H1 (cell line): ENCODE data around the gene FANCI. TPM values are rescaled to one million over a fixed set of nuclear protein-coding genes. Genes with fewer than 3 reads are reported as not detected.
A peak's percentile ranks its signal among the peaks of the same experiment; 100 is the strongest.

Experiments used
- CTCF ChIA-PET: fragments of 300-600 bp; sonication (Branson Sonifier 250); formaldehyde crosslinking; loops from one replicate; lab custom pipeline; 2021; ENCODE audit not compliant: partially characterized antibody; lab: Charles Lee
- POLR2A ChIA-PET: fragments of 300-600 bp; sonication (Branson Sonifier 250); formaldehyde crosslinking; loops from one replicate; lab custom pipeline; 2021; ENCODE audit warnings: inconsistent platforms; ENCODE audit not compliant: partially characterized antibody; lab: Charles Lee
- DNase-seq, 2 experiments: peaks; one replicate each; pipeline versions ENCODE4 v3.0.0 to v3.0.0-alpha.2; 2010 to 2022; ENCODE audit warnings: low spot score in 2 of 2, low read depth in 1 of 2, mixed read lengths in 1 of 2
- FAIRE-seq: peaks from 2 replicates; lab custom pipeline; 2011; peaks lifted over from hg19 to GRCh38; lab: Jason Lieb, UNC
- H2AFZ ChIP-seq: 2 replicates; pipeline ENCODE4 v1.8.1; 2012; ENCODE audit warnings: low read length, inconsistent platforms
- H2AK5ac ChIP-seq: 2 replicates; pipeline ENCODE4 v1.6.1; 2013; ENCODE audit warnings: low read depth, low read length
- H2BK120ac ChIP-seq: replicated peaks from 2 replicates; pipeline ENCODE3; 2013; ENCODE audit warnings: low read depth, low read length, inconsistent platforms
- H2BK12ac ChIP-seq: 2 replicates; pipeline ENCODE4 v1.6.1; 2013; ENCODE audit warnings: low read depth, low read length
- H2BK15ac ChIP-seq: 2 replicates; pipeline ENCODE4 v1.6.1; 2013; ENCODE audit warnings: low read length
- H2BK20ac ChIP-seq: 2 replicates; pipeline ENCODE4 v1.6.1; 2013; ENCODE audit warnings: low read length
- H2BK5ac ChIP-seq: 2 replicates; pipeline ENCODE4 v1.6.1; 2013; ENCODE audit warnings: low read depth, low read length
- H3K14ac ChIP-seq: 2 replicates; pipeline ENCODE4 v1.6.1; 2013; ENCODE audit warnings: inconsistent platforms; ENCODE audit not compliant: insufficient read length
- H3K18ac ChIP-seq: 2 replicates; pipeline ENCODE4 v1.6.1; 2013; ENCODE audit warnings: low read length; ENCODE audit errors: extremely low read depth
- H3K23ac ChIP-seq: 2 replicates; pipeline ENCODE4 v1.6.1; 2013; ENCODE audit warnings: inconsistent platforms; ENCODE audit not compliant: insufficient read length
- H3K23me2 ChIP-seq: 2 replicates; pipeline ENCODE4 v1.6.1; 2013; ENCODE audit warnings: low read depth, low read length
- H3K27ac ChIP-seq: 2 replicates; pipeline ENCODE4 v1.6.1; 2011; ENCODE audit warnings: low read depth, low read length, inconsistent platforms
- H3K27me3 ChIP-seq, 4 experiments: replicated peaks in 1 of 4; 1 replicate in 1 of 4; 2 replicates in 3 of 4; pipeline versions ENCODE4 v1.6.1 to v1.8.1; 2011 to 2013; ENCODE audit warnings: low read length in 3 of 4, mild to moderate bottlenecking in 3 of 4, inconsistent platforms in 2 of 4, mixed read lengths in 2 of 4, moderate library complexity in 1 of 4; ENCODE audit not compliant: control insufficient read depth in 3 of 4, insufficient read depth in 3 of 4; ENCODE audit errors: extremely low read depth in 1 of 4
- H3K36me3 ChIP-seq, 4 experiments: 2 replicates each; pipeline versions ENCODE4 v1.6.1 to v1.8.1; 2011 to 2013; ENCODE audit warnings: mild to moderate bottlenecking in 4 of 4, low read length in 3 of 4, moderate library complexity in 2 of 4, control low read depth in 1 of 4, inconsistent platforms in 1 of 4; ENCODE audit not compliant: insufficient read depth in 4 of 4, control insufficient read depth in 2 of 4
- H3K4ac ChIP-seq: replicated peaks from 2 replicates; pipeline ENCODE3; 2013; ENCODE audit warnings: low read length, low read depth, mixed read lengths, inconsistent platforms; ENCODE audit not compliant: insufficient read length
- H3K4me1 ChIP-seq, 4 experiments: replicated peaks in 1 of 4; 1 replicate in 1 of 4; 2 replicates in 3 of 4; pipeline versions ENCODE4 v1.6.1 to v1.8.1; 2011 to 2013; ENCODE audit warnings: low read length in 3 of 4, inconsistent platforms in 2 of 4, mixed read lengths in 1 of 4; ENCODE audit not compliant: insufficient read depth in 4 of 4, control insufficient read depth in 3 of 4
- H3K4me2 ChIP-seq, 2 experiments: 2 replicates each; pipeline versions ENCODE4 v1.6.1 to v1.8.1; 2011 to 2013; ENCODE audit warnings: low read depth in 2 of 2, low read length in 2 of 2, control low read depth in 1 of 2, inconsistent platforms in 1 of 2, mild to moderate bottlenecking in 1 of 2; ENCODE audit not compliant: insufficient read depth in 1 of 2
- H3K4me3 ChIP-seq, 4 experiments: fragments of 200-600, 300-600 bp in 1 of 4; sonication (generic), shearing (Covaris generic), sonication (Bioruptor Twin) in 1 of 4; 2 replicates each; pipeline versions ENCODE4 v1.5.1 to v1.8.1; 2011 to 2016; ENCODE audit warnings: low read length in 4 of 4, low read depth in 3 of 4, control low read depth in 2 of 4, inconsistent platforms in 2 of 4, mild to moderate bottlenecking in 2 of 4, mixed read lengths in 1 of 4, moderate library complexity in 1 of 4; ENCODE audit not compliant: insufficient read depth in 2 of 4; ENCODE audit errors: extremely low read depth in 1 of 4
- H3K56ac ChIP-seq: replicated peaks from 2 replicates; pipeline ENCODE3; 2013; ENCODE audit warnings: low read depth, mild to moderate bottlenecking, mixed read lengths, low read length, inconsistent platforms; ENCODE audit not compliant: insufficient read length
- H3K79me1 ChIP-seq: 2 replicates; pipeline ENCODE4 v1.6.1; 2013; ENCODE audit warnings: low read depth, low read length, control low read depth
- H3K79me2 ChIP-seq, 2 experiments: 2 replicates each; pipeline versions ENCODE4 v1.6.1 to v1.8.1; 2012 to 2013; ENCODE audit warnings: low read length in 2 of 2, mild to moderate bottlenecking in 2 of 2, inconsistent platforms in 1 of 2; ENCODE audit not compliant: insufficient read depth in 2 of 2, control insufficient read depth in 1 of 2
- H3K9ac ChIP-seq, 4 experiments: replicated peaks in 1 of 4; 1 replicate in 1 of 4; 2 replicates in 3 of 4; pipeline versions ENCODE4 v1.6.1 to v1.8.1; 2011 to 2013; ENCODE audit warnings: low read depth in 3 of 4, low read length in 3 of 4, control low read depth in 2 of 4, mild to moderate bottlenecking in 2 of 4, moderate library complexity in 2 of 4, inconsistent platforms in 1 of 4; ENCODE audit errors: extremely low read depth in 1 of 4
- H3K9me3 ChIP-seq, 2 experiments: 2 replicates each; pipeline versions ENCODE4 v1.6.1 to v1.8.1; 2012 to 2013; ENCODE audit warnings: mild to moderate bottlenecking in 2 of 2, moderate library complexity in 2 of 2, control low read depth in 1 of 2, inconsistent platforms in 1 of 2, low read depth in 1 of 2, low read length in 1 of 2, mixed read lengths in 1 of 2; ENCODE audit not compliant: insufficient read depth in 2 of 2
- H4K20me1 ChIP-seq, 2 experiments: replicated peaks in 1 of 2; 2 replicates each; pipeline versions ENCODE3 to v1.8.1; 2011 to 2013; ENCODE audit warnings: inconsistent platforms in 2 of 2, low read length in 2 of 2, mild to moderate bottlenecking in 1 of 2; ENCODE audit not compliant: insufficient read depth in 2 of 2, control insufficient read depth in 1 of 2
- H4K5ac ChIP-seq: 2 replicates; pipeline ENCODE4 v1.6.1; 2013; ENCODE audit warnings: low read length, low read depth, mixed read lengths, inconsistent platforms; ENCODE audit not compliant: insufficient read length
- H4K8ac ChIP-seq: 2 replicates; pipeline ENCODE4 v1.8.0; 2013; ENCODE audit warnings: mild to moderate bottlenecking, moderate library complexity, low read length, inconsistent platforms; ENCODE audit not compliant: insufficient read depth; ENCODE audit errors: extremely low read depth
- H4K91ac ChIP-seq: replicated peaks from 2 replicates; pipeline ENCODE3; 2013; ENCODE audit warnings: low read length, mixed read lengths, inconsistent platforms; ENCODE audit not compliant: insufficient read length
- POLR2A ChIP-seq, 2 experiments: IDR thresholded peaks; 1 replicate in 1 of 2; 2 replicates in 1 of 2; pipeline ENCODE4 v1.6.1; 2011; ENCODE audit warnings: low read depth in 2 of 2, low read length in 2 of 2, mild to moderate bottlenecking in 2 of 2; ENCODE audit errors: control extremely low read depth in 1 of 2
- SAP30 ChIP-seq: fragments of 300-600 bp; sonication (generic); IDR thresholded peaks from 2 replicates; pipeline ENCODE4 v1.7.1; 2012; ENCODE audit warnings: low read length, moderate library complexity, mild to moderate bottlenecking, inconsistent platforms; ENCODE audit not compliant: insufficient read depth, insufficient replicate concordance
- WGBS, 2 experiments: shearing (Covaris generic) in 1 of 2; methylation state at CpG; one replicate each; pipeline versions ENCODE4 v1.1.6 to v1.1.7; 2013 to 2015; ENCODE audit warnings: low lambda C conversion rate in 2 of 2, mixed read lengths in 2 of 2, inconsistent platforms in 1 of 2, low coverage in 1 of 2, missing lambda C conversion rate in 1 of 2; ENCODE audit not compliant: insufficient replicate concordance in 2 of 2, insufficient coverage in 1 of 2, insufficient read length in 1 of 2; ENCODE audit errors: extremely low coverage in 1 of 2, missing lambda C conversion rate in 1 of 2; 5-methylcytosine and 5-hydroxymethylcytosine counted together
- polyA plus RNA-seq, 7 experiments: library from polyadenylated mRNA; depleted of rRNA in 3 of 7; stranded (reverse) in 5 of 7; unstranded in 2 of 7; fragments of >200 nt in 5 of 7; fragments of 200-250 nt in 2 of 7; gene quantifications; 1 replicate in 5 of 7; 2 replicates in 1 of 7; 4 replicates in 1 of 7; pipeline versions ENCODE4 v1.2.1 to v1.2.3, GENCODE V29; 2011 to 2013; ENCODE audit warnings: missing spikeins in 2 of 7, mixed read lengths in 2 of 7
- total RNA-seq: library from RNA; stranded (reverse); fragmentation: NEBNext Ultra II Directional; extraction: Animal tissue kit (Norgen Biotek cat#: 25700); gene quantifications from 2 replicates; pipeline ENCODE4 v1.2.1, GENCODE V29; 2021

Gene FANCI
- total and polyA plus RNA-seq, 2 of the 8 experiments (the other 6 are each of a cell fraction or from before 2014, with no cell fraction given) = 37.8 to 115 TPM

DNA sequence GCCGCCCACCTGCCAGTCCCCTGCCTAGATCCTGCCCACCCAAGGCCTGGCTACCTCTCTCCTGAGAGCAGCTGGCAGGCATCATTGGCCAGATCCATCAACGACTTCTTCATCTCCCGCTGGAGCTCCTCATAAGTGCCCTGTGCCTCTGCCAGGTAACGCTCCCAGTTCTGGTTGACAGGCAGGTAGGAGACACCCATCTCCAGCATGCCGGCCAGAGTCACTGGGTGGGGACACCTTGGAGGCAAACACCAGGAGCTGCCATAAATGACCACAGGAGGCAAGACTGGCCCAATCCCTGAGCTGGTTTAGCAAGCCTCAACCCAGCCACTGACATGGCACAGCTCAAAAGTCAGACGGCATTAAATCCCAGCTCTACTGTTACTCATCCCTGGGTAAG lies 83.3 kb downstream of the FANCI start:
- CTCF ChIA-PET = interaction anchor here (0.9 to 2.0 kb wide), 3 partner anchors 15 to 120 kb away, joined by 3 to 4 read pairs (median 3); no protein-coding TSS in a partner anchor
- no peak for TF ChIP-seq SAP30
- TF ChIP-seq POLR2A (IDR thresholded peaks at IDR 0.05; ENCODE audit: control extremely low read depth in 1 of 2, low read depth in 2 of 2, low read length in 2 of 2) = 0 out of 3 replicates have a peak, but pooled peaks of 1 of the 2 experiments have one; percentile 2
- TF ChIP-seq, all 59 proteins: peak for 1
- 94% methylated on average over 6 of the region's 6 CpGs; no CpG with 5 or more reads in 1 of the 2 experiments for WGBS, 2 experiments

More for the DNA sequence above, 83.3 kb downstream of the FANCI start:
- no peaks in the 10 kb centered on the region for H3K27me3 ChIP-seq
- no peak overlapping the region for H3K56ac ChIP-seq
- no peak overlapping the region for H4K91ac ChIP-seq
- no peak overlapping the region for H2BK12ac ChIP-seq
- H3K4me1 ChIP-seq = peaks cover 0 to 3% (median 0%) of the 10 kb centered on the region in 4 experiments; a peak in 2 of 7 replicates
- H3K79me2 ChIP-seq = peaks cover 0 to 13% of the 10 kb centered on the region in 2 experiments; a peak in 2 of 4 replicates
- H3K4me2 ChIP-seq = no peak overlapping the region
- no peak overlapping the region for H2AFZ ChIP-seq
- H3K79me1 ChIP-seq = peaks cover 8% of the 10 kb centered on the region
- no peak overlapping the region for H2BK120ac ChIP-seq
- H3K23ac ChIP-seq = no peak overlapping the region
- POLR2A ChIA-PET = interaction anchor here (1.1 to 20.0 kb wide), 3 partner anchors 13 to 26 kb away, joined by 3 to 250 read pairs (median 5); no protein-coding TSS in a partner anchor
- peaks cover 76 to 97% (median 91%) of the 10 kb centered on the region in 4 experiments for H3K36me3 ChIP-seq
- no peak overlapping the region for H3K14ac ChIP-seq
- no peak overlapping the region for H3K4me3 ChIP-seq
- no peak overlapping the region for H4K5ac ChIP-seq
- H3K9me3 ChIP-seq = no peaks in the 10 kb centered on the region
- H3K18ac ChIP-seq = no peak overlapping the region
- no peaks in the 10 kb centered on the region; the same call in 1 of the 2 replicates for H3K23me2 ChIP-seq
- no peak overlapping the region for H3K9ac ChIP-seq
- H4K20me1 ChIP-seq = peaks cover 10 to 39% of the 10 kb centered on the region in 2 experiments
- H4K8ac ChIP-seq = no peak overlapping the region
- DNase-seq (no peak), FAIRE-seq (no peak)
- no peak overlapping the region for H2BK20ac ChIP-seq
- H2AK5ac ChIP-seq = no peak overlapping the region
- no peak overlapping the region for H3K27ac ChIP-seq
- H2BK5ac ChIP-seq = no peak overlapping the region
- no peak overlapping the region for H2BK15ac ChIP-seq
- H3K4ac ChIP-seq = no peak overlapping the region
